Measurements from ENCODE around the gene GPR37.
A peak's percentile ranks its signal among the peaks of the same experiment; 100 is the strongest.

GPR37 gene

DNA sequence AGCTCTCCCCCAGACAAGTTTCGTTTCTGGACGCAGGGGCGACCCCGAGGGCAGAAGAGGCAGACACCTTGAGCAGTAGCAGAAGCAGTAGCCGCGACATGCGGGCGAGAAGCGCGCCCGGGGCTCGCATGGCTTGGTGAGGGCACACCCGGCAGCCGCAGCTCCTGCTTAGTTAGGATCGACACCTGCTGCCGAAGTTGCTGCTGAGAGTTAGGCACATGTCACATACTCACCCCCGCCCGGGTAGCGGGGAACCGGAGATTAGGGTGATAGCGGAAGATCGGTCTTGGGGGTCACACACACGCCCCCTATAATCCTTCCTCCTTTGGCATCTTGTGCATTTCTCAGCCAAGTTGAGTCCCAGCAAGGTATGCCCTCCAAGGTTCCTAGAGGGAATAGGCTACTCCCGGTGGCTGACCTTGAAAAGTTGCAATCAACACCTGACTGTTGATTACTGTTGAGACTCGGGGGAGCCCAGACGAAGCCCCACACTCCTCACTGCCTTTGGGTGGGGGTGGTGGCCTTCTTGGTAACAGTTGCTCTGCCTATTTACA is 668 bp downstream of the GPR37 start:
- ATAC-seq (peak; percentile 38), DNase-seq (ENCODE audit: low spot score in 2 of 2) (no peak)
- Mint-ChIP-seq H3K36me3 (no peaks in the 10 kb centered on the region), H3K27ac (no peak overlapping the region), H3K9me3 (no peaks in the 10 kb centered on the region), H3K4me1 (peaks cover 17% of the 10 kb centered on the region), H3K4me3 (peak overlapping the region; percentile 70)

GRCh38 chr7:124764051-124764846 is 1.3 kb downstream of the GPR37 start:
- peak overlapping the region; percentile 70 for H3K4me3 Mint-ChIP-seq
- no peak overlapping the region for H3K27ac Mint-ChIP-seq
- ATAC-seq (no peak), DNase-seq (ENCODE audit: low spot score in 2 of 2) (no peak)
- H3K9me3 Mint-ChIP-seq, result no peaks in the 10 kb centered on the region
- H3K4me1 Mint-ChIP-seq, result peaks cover 17% of the 10 kb centered on the region
- H3K36me3 Mint-ChIP-seq, result no peaks in the 10 kb centered on the region

- Mint-ChIP-seq H3K27ac (no peak overlapping the region), H3K9me3 (no peaks in the 10 kb centered on the region), H3K4me1 (peaks cover 17% of the 10 kb centered on the region), H3K36me3 (no peaks in the 10 kb centered on the region), H3K4me3 (no peak overlapping the region)
- DNase-seq (ENCODE audit: low spot score in 2 of 2), result no peak
- ATAC-seq, result no peak
These were observed 2.9 kb downstream of the GPR37 start for GRCh38 chr7:124762611-124763143.

- Mint-ChIP-seq H3K9me3 (no peaks in the 10 kb centered on the region), H3K36me3 (no peaks in the 10 kb centered on the region), H3K27ac (no peak overlapping the region), H3K4me1 (peaks cover 17% of the 10 kb centered on the region), H3K4me3 (no peak overlapping the region)
- DNase-seq (ENCODE audit: low spot score in 2 of 2) (no peak), ATAC-seq (no peak)
These were observed 4.4 kb downstream of the GPR37 start for GRCh38 chr7:124761164-124761715.

DNA sequence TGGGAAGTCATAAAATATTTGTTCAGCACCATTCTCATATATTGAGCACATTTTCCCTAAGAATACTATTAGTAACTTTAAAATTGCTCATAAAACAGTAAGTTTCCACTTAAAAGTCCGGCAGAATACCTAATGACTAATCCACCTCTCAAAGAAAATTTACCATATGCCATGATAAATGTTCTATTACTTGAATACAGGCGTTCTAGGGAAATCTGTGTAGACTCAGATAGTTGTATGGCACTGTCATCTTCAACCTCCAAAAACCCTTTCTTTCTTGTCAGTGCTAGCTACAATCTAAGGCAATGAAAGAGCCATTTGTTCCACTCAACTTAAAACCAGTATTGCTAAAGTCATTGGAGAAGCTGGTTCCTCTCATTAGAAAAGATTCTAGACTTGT is 7.3 kb downstream of the GPR37 start:
- Mint-ChIP-seq H3K9me3 (no peaks in the 10 kb centered on the region), H3K4me3 (no peak overlapping the region), H3K36me3 (no peaks in the 10 kb centered on the region), H3K4me1 (no peaks in the 10 kb centered on the region), H3K27ac (no peak overlapping the region)
- ATAC-seq (no peak), DNase-seq (ENCODE audit: low spot score in 2 of 2) (no peak)

- ATAC-seq (no peak), DNase-seq (ENCODE audit: low spot score in 2 of 2) (no peak)
- no peaks in the 10 kb centered on the region for H3K36me3 Mint-ChIP-seq
- no peak overlapping the region for H3K27ac Mint-ChIP-seq
- no peak overlapping the region for H3K4me3 Mint-ChIP-seq
- no peaks in the 10 kb centered on the region for H3K4me1 Mint-ChIP-seq
- H3K9me3 Mint-ChIP-seq, result no peaks in the 10 kb centered on the region
These were observed 10.9 kb downstream of the GPR37 start for GRCh38 chr7:124754576-124755268.

- Mint-ChIP-seq H3K36me3 (no peaks in the 10 kb centered on the region), H3K27ac (no peak overlapping the region), H3K4me1 (no peaks in the 10 kb centered on the region), H3K4me3 (no peak overlapping the region), H3K9me3 (no peaks in the 10 kb centered on the region)
- no peak for ATAC-seq
- DNase-seq (ENCODE audit: low spot score in 2 of 2), result no peak
These were observed 13.3 kb downstream of the GPR37 start for GRCh38 chr7:124752310-124752709.

GRCh38 chr7:124751027-124751426 is 14.6 kb downstream of the GPR37 start:
- Mint-ChIP-seq H3K4me3 (no peak overlapping the region), H3K4me1 (no peaks in the 10 kb centered on the region), H3K36me3 (no peaks in the 10 kb centered on the region), H3K9me3 (no peaks in the 10 kb centered on the region), H3K27ac (no peak overlapping the region)
- DNase-seq (ENCODE audit: low spot score in 2 of 2) (no peak), ATAC-seq (no peak)

GRCh38 chr7:124747072-124747471 is 18.5 kb downstream of the GPR37 start:
- DNase-seq (ENCODE audit: low spot score in 2 of 2) (no peak), ATAC-seq (no peak)
- H3K36me3 Mint-ChIP-seq, result no peaks in the 10 kb centered on the region
- no peaks in the 10 kb centered on the region for H3K4me1 Mint-ChIP-seq
- no peaks in the 10 kb centered on the region for H3K9me3 Mint-ChIP-seq
- H3K27ac Mint-ChIP-seq, result no peak overlapping the region
- H3K4me3 Mint-ChIP-seq, result no peak overlapping the region

DNA sequence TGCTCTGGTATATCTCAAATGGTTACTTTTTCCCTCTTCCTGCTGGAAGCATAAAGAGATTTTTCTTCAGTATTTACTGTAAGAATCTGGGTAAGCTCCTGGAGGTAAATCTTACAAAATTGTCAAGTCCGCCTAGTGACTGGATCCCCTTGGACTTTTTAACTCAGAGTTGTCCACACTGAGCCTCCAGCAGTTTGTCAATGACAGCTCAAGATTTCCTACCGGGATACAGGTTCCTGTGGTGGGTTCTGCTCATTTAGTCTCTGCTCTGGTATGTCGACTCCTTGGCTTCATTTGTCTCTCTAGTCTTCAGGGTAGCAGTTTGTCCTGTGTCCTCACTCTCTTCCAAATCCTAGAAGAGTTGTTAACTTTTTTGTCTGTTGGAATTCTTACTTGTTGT is 27.0 kb downstream of the GPR37 start:
- ATAC-seq (no peak), DNase-seq (ENCODE audit: low spot score in 2 of 2) (no peak)
- no peaks in the 10 kb centered on the region for H3K4me1 Mint-ChIP-seq
- H3K4me3 Mint-ChIP-seq, result no peak overlapping the region
- H3K36me3 Mint-ChIP-seq, result no peaks in the 10 kb centered on the region
- no peaks in the 10 kb centered on the region for H3K9me3 Mint-ChIP-seq
- no peak overlapping the region for H3K27ac Mint-ChIP-seq

DNA sequence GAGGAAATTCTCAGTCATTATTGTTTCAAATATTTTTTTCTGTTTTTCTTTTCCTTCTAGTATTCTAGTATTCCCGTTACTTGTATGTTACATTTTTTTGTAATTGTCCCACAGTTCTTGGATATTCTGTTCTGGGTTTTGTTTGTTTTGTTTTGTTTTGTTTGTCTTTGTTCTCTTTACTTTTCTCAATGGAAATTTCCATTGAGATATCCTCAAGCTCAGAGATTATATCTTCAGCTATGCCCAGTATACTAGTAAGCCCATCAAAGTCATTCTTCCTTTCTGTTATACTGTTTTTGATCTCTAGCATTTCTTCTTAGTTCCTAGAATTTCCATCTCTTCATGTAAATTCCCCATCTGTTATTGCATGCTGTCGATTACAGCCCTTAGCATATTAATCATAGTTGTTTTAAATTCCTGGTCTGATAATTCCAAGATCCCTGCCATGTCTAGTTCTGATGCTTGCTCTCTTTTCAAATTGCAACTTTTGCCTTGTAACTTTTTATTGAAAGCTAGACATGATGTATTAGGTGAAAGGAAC is 27.8 kb downstream of the GPR37 start:
- Mint-ChIP-seq H3K4me3 (no peak overlapping the region), H3K9me3 (no peaks in the 10 kb centered on the region), H3K27ac (no peak overlapping the region), H3K36me3 (no peaks in the 10 kb centered on the region), H3K4me1 (no peaks in the 10 kb centered on the region)
- DNase-seq (ENCODE audit: low spot score in 2 of 2) (no peak), ATAC-seq (no peak)

- H3K4me3 Mint-ChIP-seq, result no peak overlapping the region
- no peak overlapping the region for H3K27ac Mint-ChIP-seq
- no peaks in the 10 kb centered on the region for H3K4me1 Mint-ChIP-seq
- peaks cover 3% of the 10 kb centered on the region for H3K9me3 Mint-ChIP-seq
- no peak for ATAC-seq
- H3K36me3 Mint-ChIP-seq, result no peaks in the 10 kb centered on the region
- no peak for DNase-seq (ENCODE audit: low spot score in 2 of 2)
These were observed 37.0 kb downstream of the GPR37 start for GRCh38 chr7:124728610-124729009.

DNA sequence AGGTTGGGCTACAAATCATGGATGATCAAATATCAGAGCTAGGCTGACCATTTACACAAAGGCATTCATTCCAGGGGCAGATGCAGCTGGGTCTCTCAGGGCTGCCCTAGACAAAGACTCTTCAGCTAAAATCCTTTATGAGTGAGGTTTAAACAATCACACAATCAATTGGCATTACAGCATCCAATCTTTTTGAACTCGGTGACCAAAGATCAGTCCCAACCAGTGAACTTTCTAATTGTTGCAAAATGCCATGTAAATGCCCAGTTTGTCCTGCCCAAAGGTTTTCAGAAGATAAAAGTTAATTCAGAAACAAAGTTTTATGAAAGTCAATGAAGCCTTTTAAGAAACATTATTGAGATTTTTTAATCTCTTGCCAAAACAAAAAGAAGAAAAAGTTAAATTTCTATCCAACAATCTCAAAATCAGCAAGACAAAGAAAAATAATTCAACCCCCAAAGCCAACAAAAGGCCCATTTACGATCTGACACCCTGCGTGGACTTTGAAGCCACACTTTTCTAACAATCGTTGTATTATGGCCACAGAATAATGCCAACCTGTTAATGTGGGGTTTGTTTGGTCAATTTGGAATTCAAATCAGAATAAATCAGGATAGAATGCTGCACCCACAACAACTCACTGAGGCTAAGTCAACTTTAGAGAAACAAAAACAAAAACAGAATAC is 40.9 kb downstream of the GPR37 start:
- no peak for ATAC-seq
- Mint-ChIP-seq H3K4me3 (no peak overlapping the region), H3K27ac (no peak overlapping the region), H3K9me3 (peaks cover 2% of the 10 kb centered on the region), H3K4me1 (no peaks in the 10 kb centered on the region), H3K36me3 (no peaks in the 10 kb centered on the region)
- no peak for DNase-seq (ENCODE audit: low spot score in 2 of 2)

GRCh38 chr7:124724079-124724478 is 41.5 kb downstream of the GPR37 start:
- Mint-ChIP-seq H3K4me1 (no peaks in the 10 kb centered on the region), H3K36me3 (no peaks in the 10 kb centered on the region), H3K4me3 (no peak overlapping the region), H3K9me3 (no peaks in the 10 kb centered on the region), H3K27ac (no peak overlapping the region)
- DNase-seq (ENCODE audit: low spot score in 2 of 2) (no peak), ATAC-seq (no peak)

DNA sequence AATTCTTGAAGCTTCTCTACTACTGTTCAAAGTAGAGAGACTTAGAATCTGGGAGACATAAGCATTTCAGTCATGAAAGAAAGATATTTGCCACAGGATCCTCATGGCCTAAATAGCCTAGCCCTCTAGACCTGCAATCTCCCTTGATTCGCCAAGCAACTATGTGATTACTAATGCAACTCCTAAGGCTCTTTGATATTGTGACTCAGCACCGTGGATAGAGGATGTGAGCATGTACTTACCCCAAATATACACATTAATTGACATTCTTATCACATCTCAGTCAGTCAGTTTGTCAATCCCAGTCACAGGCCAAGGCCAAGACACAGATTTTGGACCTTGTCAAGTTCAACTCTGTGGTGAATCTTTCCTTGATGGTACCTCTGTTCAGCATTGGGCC is 42.6 kb downstream of the GPR37 start:
- H3K9me3 Mint-ChIP-seq, result no peaks in the 10 kb centered on the region
- no peaks in the 10 kb centered on the region for H3K36me3 Mint-ChIP-seq
- DNase-seq (ENCODE audit: low spot score in 2 of 2), result no peak
- H3K27ac Mint-ChIP-seq, result no peak overlapping the region
- no peak for ATAC-seq
- no peaks in the 10 kb centered on the region for H3K4me1 Mint-ChIP-seq
- H3K4me3 Mint-ChIP-seq, result no peak overlapping the region
